GM21717 (cell line): ENCODE results near the gene VWA3B.

Experiments used
- ATAC-seq: cut with Tn5 transposase; IDR thresholded peaks from one replicate; pipeline ENCODE4 v1.9.1; 2021; ENCODE audit warnings: mild to moderate bottlenecking, moderate library complexity; ENCODE audit not compliant: unreplicated experiment

Gene VWA3B

GRCh38 chr2:98324181-98324580, 237.2 kb downstream of the VWA3B start:
- no peak for ATAC-seq

GRCh38 chr2:98327776-98328175, 240.8 kb downstream of the VWA3B start:
- ATAC-seq, result no peak

DNA sequence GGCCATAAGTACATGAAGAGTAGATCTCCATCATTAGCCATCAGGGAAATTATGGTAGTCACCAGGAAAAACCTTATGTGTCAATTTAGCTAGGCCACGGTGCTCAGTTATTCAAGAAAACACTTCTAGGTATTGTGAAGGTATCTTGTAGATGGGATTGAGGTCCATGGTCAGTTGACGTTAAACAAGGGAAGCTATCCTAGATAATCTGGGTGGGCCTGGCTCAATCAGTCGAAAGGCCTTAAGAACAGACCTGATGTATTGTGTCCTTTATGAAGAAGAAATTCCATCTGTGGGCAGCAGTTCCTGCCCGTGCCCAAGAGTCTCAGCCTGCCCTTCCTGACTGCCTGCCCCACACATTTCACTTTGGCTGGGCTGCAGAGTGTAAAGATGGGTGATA, 242.6 kb downstream of the VWA3B start:
- ATAC-seq, result no peak

- ATAC-seq, result no peak
Observed at GRCh38 chr2:98332989-98333388, 246.0 kb downstream of the VWA3B start.

DNA sequence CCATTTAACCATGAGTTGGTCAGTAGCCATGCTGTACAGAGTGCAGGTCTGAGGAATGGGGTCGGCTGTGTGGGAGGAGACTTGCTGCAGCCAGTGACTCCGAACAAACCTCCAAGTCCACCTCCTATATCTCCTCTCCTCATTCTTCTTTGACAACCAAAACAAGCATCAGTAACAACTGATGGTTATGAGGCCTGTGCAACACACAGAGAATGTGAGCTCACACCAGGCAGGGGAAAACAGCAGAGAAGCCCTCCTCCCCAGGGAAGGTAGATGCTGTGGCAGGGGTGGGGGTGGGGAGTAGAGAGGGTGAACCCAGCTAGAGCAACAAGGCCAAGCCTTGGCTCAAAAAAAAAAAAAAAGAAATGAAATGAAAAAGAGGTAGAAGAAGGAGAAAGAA, 247.0 kb downstream of the VWA3B start:
- ATAC-seq, result no peak

DNA sequence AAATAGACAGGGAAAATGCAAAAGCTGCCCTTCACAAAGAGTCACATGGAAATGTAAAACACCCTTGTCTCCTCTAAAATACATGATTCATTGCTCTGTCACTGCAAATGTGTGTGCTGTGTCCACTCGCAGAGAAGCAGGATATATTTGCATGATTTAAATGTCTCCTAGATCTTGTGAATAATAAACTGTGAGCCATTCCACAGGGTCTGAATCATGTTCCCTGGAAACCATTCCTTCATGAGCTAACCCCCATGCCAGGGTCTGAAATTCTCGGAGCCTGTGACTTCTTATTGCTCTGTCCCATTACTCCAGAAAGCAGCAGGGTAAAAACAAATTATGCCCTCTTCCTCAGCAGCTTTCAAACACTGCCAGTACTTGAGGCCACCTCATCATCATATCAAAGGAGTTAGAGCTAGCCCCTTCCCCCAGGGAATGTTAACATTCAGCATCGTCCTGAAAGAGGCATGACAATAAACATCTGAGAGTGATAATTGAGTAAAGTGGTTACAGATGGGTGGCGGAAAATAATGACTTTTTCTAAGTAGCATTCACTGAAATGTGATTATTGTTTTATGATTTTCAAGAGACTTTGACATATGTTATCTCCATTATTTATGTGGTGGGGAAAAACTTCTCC, 247.6 kb downstream of the VWA3B start:
- no peak for ATAC-seq

- no peak for ATAC-seq
Observed at GRCh38 chr2:98335271-98335670, 248.3 kb downstream of the VWA3B start.

- ATAC-seq, result no peak
Observed at GRCh38 chr2:98341241-98341640, 254.3 kb downstream of the VWA3B start.

DNA sequence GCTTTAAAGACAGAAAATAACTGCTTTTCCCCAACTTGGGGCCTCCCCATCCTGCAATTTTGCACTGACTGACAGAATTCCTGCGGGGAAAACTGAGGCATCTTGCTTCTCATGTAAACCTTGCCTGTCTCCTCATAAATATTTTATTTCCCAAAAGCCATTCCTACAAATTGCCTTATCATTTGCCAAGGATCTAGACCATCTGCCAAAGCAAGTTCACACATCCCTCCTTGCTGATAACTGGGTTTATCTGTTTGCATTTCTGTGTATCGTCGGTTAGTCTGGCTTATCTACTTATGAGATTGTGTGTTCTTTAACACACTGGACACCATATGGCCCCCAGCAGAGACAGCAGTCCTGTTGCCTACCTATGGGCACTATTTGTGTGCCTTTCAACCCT, 256.3 kb downstream of the VWA3B start:
- ATAC-seq, result no peak

GRCh38 chr2:98346311-98347236, 259.6 kb downstream of the VWA3B start, which contains the start of gene CNGA3:
TSS of gene CNGA3 (plus strand) at chr2:98346456. CDS start at chr2:98369976, 23,520 bp downstream.
- ATAC-seq, result no peak

GRCh38 chr2:98347298-98348065, 260.5 kb downstream of the VWA3B start:
- no peak for ATAC-seq

DNA sequence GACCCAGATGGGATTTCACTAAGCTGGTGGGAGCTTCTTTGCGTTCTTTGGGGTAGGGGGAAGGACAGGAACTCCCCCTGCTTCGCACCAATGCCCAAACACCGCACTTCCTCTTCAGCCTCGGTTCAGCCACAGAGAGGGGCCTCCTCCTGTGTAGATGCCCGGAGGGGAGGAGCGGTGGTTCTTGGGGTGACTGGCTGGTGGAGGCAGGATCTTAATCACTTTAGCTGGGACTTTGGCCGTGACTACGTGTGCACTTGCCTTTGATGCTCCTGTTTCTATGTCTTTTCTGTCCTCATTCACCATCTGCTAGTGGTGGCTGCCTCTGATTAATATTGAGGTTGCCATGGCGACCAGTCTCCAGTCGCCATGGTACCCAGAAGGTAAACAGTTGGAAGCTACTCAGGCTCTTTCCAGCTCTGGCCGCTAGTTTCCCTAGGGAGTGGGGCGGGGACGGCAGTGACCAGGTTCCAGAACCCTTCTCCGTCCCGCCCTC, 261.1 kb downstream of the VWA3B start:
- no peak for ATAC-seq

DNA sequence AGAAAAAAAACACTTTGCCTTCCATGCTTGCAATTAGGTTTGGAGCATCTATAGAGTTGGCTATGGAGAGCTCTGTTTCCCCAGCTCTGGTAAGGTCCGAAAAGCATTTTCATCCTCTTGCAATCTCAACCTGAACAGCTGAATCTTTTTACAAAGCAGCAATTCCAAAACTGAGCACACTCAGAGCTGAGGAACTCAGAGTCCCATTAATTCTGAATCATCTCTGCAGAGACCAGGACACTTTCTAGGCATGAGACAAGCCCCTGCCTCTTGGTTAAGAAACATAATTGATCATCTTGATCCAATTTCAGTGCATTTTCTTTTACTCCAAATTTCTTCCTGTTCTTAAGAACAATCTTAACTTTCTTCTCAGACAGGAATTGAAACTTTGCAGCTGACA, 263.4 kb downstream of the VWA3B start:
- ATAC-seq, result no peak

DNA sequence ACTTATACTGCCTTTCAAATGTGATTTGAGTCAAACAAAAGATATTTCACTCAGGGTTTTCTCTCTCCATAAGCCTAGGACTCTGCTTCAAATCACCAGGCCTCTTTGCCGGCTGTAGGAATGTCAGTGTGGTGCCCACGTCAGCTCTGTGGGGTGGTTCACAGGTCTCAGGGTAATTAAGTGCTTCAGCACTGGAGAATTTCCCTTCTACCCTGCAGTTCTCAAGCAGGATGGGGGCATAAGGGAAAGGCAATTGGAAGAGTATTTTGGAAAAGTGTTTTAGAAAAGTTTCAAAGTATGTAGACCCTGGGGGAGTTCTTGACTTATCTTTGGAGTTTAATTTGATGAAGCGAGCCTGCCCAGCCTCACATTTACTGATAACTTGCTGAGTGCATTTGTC, 268.9 kb downstream of the VWA3B start:
- ATAC-seq, result no peak

GRCh38 chr2:98356729-98357128, 269.8 kb downstream of the VWA3B start:
- no peak for ATAC-seq

DNA sequence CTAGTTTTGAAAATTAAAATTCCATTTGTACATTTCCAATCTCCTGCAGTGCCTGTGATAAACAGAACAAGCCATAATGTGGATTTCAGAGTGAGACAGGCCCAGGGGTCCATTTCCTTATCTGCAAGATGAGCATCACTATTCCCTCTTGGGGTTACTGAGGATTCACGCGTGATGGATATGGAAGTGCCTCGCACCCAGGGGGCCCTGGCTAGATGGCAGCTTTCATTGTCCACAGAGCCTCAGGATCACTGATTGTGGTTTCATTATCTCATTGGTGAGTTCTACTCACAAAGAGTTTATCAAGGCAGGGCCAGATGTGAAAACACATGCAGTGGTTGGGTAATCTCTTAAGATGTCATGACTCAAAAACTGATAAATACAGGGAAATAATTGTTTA, 270.9 kb downstream of the VWA3B start:
- no peak for ATAC-seq

GRCh38 chr2:98359986-98360385, 273.0 kb downstream of the VWA3B start:
- ATAC-seq, result no peak
